Tibial nerve (tissue), 4 donors: ENCODE data around the gene HBP1. TPM values are rescaled to one million over a fixed set of nuclear protein-coding genes. Genes with fewer than 3 reads are reported as not detected.

Experiments
- DNase-seq, 2 donors: peaks; one replicate each; pipeline ENCODE4 v3.0.0-alpha.2; 2019; ENCODE audit warnings: low spot score in 2 of 2
- H3K27ac ChIP-seq, 4 donors: fragments of 200-600 bp; sonication (generic) in 3 of 4; one replicate each; pipeline ENCODE4 v1.5.1; 2017 to 2019; ENCODE audit warnings: mild to moderate bottlenecking in 1 of 4
- H3K27me3 ChIP-seq, 2 donors: fragments of 200-600 bp; sonication (generic) in 1 of 2; one replicate each; pipeline versions ENCODE4 v1.5.1 to v1.6.0; 2017 to 2019
- H3K36me3 ChIP-seq, 3 donors: fragments of 200-600 bp; sonication (generic); one replicate each; pipeline ENCODE4 v1.5.1; 2018 to 2019
- H3K4me1 ChIP-seq, 4 donors: fragments of 200-600 bp; sonication (generic) in 3 of 4; one replicate each; pipeline ENCODE4 v1.5.1; 2017 to 2019
- H3K4me3 ChIP-seq, 4 donors: fragments of 200-600 bp; sonication (generic) in 3 of 4; one replicate each; pipeline ENCODE4 v1.5.1; 2017 to 2019; ENCODE audit warnings: mild to moderate bottlenecking in 1 of 4, moderate library complexity in 1 of 4
- H3K9me3 ChIP-seq, 4 donors: fragments of 200-600 bp; sonication (generic) in 3 of 4; one replicate each; pipeline ENCODE4 v1.5.1; 2017 to 2019
- EP300 ChIP-seq, 2 donors: sonication (generic); formaldehyde crosslinking; IDR thresholded peaks; one replicate each; pipeline ENCODE4 v1.6.1; 2017; ENCODE audit warnings: antibody characterized with exemption in 2 of 2, mild to moderate bottlenecking in 1 of 2
- POLR2A ChIP-seq, 2 donors: fragments of 450-650 bp; IDR thresholded peaks; one replicate each; pipeline ENCODE4 v1.6.1; 2017; ENCODE audit warnings: antibody characterized with exemption in 2 of 2, mild to moderate bottlenecking in 2 of 2, moderate library complexity in 2 of 2
- WGBS, 2 donors: methylation state at CpG; one replicate each; pipeline ENCODE4 v1.1.5; 2018; 5-methylcytosine and 5-hydroxymethylcytosine counted together
- total RNA-seq, 4 donors: library from RNA; depleted of rRNA; stranded (reverse); fragments of >200 nt; gene quantifications; one replicate each; pipeline ENCODE4 v1.1.0, GENCODE V29; 2016
- TF ChIP-seq, protein P1 (sequence below), 5 experiments: fragments of 200-600 bp in 3 of 5; fragments of 450-650 bp in 2 of 5; sonication (generic) in 3 of 5; IDR thresholded peaks; one replicate each; pipeline ENCODE4 v1.5.1; 2016 to 2019; ENCODE audit warnings: antibody characterized with exemption in 5 of 5, mild to moderate bottlenecking in 3 of 5, moderate library complexity in 2 of 5

HBP1 gene
- total RNA-seq, 4 donors from 2014 or later: 78.9 to 157 (median 123) TPM

DNA sequence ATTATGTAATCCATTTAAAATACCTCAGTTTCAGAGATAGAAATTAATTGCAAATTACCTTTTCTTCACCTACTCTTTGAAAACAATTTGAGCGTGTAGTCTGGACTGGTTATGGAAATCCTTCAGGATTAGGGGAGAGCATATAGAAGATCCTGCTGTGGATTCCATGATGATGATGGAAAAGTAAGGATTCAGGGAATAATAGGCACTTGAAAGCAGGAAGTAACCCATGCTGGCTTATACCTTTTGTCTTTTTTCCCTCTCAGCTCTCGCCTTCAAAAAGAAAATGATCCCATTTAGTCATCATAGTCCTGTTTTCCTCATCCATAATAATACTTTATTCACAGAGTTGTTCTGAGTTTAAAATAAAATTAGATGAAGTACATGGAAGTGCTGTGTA is 4.4 kb downstream of the HBP1 start:
- TF ChIP-seq, protein P1, sequence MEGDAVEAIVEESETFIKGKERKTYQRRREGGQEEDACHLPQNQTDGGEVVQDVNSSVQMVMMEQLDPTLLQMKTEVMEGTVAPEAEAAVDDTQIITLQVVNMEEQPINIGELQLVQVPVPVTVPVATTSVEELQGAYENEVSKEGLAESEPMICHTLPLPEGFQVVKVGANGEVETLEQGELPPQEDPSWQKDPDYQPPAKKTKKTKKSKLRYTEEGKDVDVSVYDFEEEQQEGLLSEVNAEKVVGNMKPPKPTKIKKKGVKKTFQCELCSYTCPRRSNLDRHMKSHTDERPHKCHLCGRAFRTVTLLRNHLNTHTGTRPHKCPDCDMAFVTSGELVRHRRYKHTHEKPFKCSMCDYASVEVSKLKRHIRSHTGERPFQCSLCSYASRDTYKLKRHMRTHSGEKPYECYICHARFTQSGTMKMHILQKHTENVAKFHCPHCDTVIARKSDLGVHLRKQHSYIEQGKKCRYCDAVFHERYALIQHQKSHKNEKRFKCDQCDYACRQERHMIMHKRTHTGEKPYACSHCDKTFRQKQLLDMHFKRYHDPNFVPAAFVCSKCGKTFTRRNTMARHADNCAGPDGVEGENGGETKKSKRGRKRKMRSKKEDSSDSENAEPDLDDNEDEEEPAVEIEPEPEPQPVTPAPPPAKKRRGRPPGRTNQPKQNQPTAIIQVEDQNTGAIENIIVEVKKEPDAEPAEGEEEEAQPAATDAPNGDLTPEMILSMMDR (IDR thresholded peaks at IDR 0.05): no peak
- no peak for TF ChIP-seq POLR2A (IDR thresholded peaks at IDR 0.05)
- TF ChIP-seq EP300 (IDR thresholded peaks at IDR 0.05): no peak
- Histone ChIP-seq H3K36me3 (no peaks in the 10 kb centered on the region), H3K27ac (peak overlapping the region in 1 of 4 donors; percentile 5), H3K4me1 (peaks cover 0 to 77% (median 48%) of the 10 kb centered on the region in 4 donors), H3K9me3 (no peaks in the 10 kb centered on the region), H3K27me3 (no peaks in the 10 kb centered on the region), H3K4me3 (no peak overlapping the region)
- DNase-seq: no peak
- 66 to 67% methylated on average over 2 of the region's 2 CpGs for WGBS, 2 donors

DNA sequence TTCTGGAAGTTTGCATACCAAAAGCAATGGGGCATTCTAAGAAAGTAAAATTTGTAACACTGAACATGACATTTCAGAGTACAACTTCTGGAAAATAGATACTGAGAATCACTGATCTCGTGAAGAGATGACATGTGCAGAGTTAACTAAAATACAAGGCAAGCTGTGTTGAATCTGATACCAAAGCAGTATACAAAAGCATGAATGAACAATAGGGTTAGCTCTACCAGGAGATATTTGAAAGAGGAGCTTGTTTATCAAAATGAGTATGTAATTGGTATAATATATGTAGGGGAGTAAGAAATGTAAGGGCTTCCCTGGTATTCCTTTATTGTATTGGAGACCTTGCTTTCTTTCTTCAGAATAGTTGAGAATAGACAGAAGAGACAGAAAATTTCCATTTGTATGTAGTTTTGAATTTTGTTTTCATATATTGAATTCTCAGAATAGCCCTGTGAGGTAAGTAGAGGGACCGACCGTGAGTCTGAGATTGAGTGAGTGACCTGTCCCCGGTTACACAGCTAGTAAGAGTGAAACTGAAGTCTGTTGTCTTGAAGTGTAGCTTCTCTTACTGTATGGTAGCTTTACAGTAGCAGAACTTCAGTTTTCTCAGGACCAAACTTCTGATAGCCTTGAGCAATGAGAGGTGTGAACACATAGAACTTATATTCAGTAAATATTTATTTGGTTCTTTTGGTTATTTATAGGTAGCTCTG is 5.0 kb downstream of the HBP1 start:
- Histone ChIP-seq H3K4me1 (peaks cover 0 to 83% (median 50%) of the 10 kb centered on the region in 4 donors), H3K9me3 (no peaks in the 10 kb centered on the region), H3K27me3 (no peaks in the 10 kb centered on the region), H3K4me3 (no peak overlapping the region), H3K36me3 (no peaks in the 10 kb centered on the region), H3K27ac (peak overlapping the region in 2 of 4 donors; percentile 39 to 42)
- 34 to 48% methylated on average over 4 of the region's 4 CpGs for WGBS, 2 donors
- TF ChIP-seq, protein P1 (IDR thresholded peaks at IDR 0.05): no peak
- TF ChIP-seq EP300 (IDR thresholded peaks at IDR 0.05): no peak
- no peak for TF ChIP-seq POLR2A (IDR thresholded peaks at IDR 0.05)
- DNase-seq: no peak

DNA sequence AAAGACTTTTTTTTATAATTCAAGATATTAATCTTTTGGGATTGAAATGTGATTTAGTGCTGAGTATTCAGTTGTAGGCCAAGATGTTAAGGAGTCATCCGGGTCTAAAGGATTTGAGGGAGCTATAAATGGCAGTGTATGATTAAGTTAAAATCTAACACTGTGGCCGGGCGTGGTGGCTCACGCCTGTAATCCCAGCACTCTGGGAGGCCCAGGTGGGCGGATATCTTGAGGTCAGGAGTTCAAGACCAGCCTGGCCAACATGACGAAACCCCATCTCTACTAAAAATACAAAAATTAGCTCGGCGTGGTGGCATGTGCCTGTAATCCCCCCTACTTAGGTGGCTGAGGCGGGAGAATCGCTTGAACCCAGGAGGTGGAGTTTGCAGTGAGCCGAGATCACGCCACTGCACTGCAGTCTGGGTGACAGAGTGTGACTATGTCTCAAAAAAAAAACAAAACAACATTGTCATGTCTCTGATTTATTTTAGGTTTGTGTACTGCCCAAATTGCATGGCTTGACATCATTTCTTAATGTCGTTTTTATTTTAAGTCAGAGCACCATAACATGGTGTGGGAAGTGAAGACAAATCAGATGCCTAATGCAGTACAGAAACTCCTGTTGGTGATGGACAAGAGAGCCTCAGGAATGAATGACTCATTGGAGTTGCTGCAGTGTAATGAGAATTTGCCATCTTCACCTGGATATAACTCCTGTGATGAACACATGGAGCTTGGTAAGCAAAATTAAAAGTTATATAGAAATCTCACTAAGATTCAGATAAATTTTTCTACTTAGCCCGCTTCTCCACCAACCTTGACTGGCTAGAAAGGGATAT is 10.7 kb downstream of the HBP1 start:
- Histone ChIP-seq H3K27me3 (no peaks in the 10 kb centered on the region), H3K4me3 (no peak overlapping the region), H3K36me3 (peaks cover 0 to 54% (median 5%) of the 10 kb centered on the region in 3 donors), H3K27ac (no peak overlapping the region), H3K9me3 (no peaks in the 10 kb centered on the region), H3K4me1 (peaks cover 0 to 81% (median 25%) of the 10 kb centered on the region in 4 donors)
- WGBS, 2 donors: 78 to 80% methylated on average over 14 of the region's 14 CpGs
- TF ChIP-seq, protein P1 (IDR thresholded peaks at IDR 0.05): no peak
- DNase-seq: no peak

DNA sequence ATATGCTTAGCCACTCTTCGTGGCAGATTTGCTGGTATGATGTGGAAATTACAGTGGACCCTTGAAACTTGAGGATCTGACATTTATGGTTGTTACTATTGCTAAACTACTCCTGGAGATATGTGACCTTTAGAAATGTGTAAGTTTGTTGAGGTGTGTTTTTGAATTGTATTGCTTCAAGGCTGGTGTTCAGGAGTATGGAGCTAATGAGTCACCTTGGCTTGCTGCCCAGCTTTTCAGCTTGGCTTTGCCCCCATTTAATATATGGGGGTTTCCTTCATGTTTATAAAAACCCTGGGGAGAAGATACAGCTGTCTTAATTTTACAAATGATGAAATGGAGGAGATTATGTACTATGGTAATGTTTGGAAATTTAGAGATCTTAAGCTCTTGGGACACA is 11.6 kb downstream of the HBP1 start:
- TF ChIP-seq EP300 (IDR thresholded peaks at IDR 0.05) (no peak), POLR2A (IDR thresholded peaks at IDR 0.05) (no peak)
- TF ChIP-seq, protein P1 (IDR thresholded peaks at IDR 0.05): no peak
- Histone ChIP-seq H3K27me3 (no peaks in the 10 kb centered on the region), H3K4me3 (no peak overlapping the region), H3K36me3 (peaks cover 0 to 62% (median 8%) of the 10 kb centered on the region in 3 donors), H3K27ac (peak overlapping the region in 2 of 4 donors; percentile 3 to 46), H3K9me3 (no peaks in the 10 kb centered on the region), H3K4me1 (peaks cover 0 to 80% (median 21%) of the 10 kb centered on the region in 4 donors)
- WGBS, 2 donors: 49 to 69% methylated on average over 1 of the region's 1 CpG
- no peak for DNase-seq

DNA sequence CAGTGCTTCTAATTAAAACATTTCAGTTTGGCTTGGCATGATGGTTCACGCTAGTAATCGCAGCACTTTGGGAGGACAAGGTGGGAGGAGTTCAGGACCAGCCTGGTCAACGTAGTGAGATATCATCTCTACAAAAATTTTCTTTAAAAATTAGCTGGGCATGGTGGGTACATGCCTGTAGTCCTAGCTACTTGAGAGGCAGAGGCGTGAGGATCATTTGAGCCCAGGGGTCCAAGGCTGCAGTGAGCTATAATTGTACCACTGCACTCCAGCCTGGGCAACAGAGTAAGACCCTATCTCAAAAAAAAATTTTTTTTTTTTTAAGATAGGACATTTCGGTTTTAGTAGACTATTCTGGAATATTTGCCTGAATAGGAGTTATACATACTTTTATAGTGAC is 12.4 kb downstream of the HBP1 start:
- H3K4me1 ChIP-seq: peaks cover 0 to 74% (median 21%) of the 10 kb centered on the region in 4 donors
- TF ChIP-seq EP300 (IDR thresholded peaks at IDR 0.05) (no peak), POLR2A (IDR thresholded peaks at IDR 0.05) (no peak)
- TF ChIP-seq, protein P1 (IDR thresholded peaks at IDR 0.05): no peak
- H3K27ac ChIP-seq: no peak overlapping the region
- no peak for DNase-seq
- no peaks in the 10 kb centered on the region for H3K9me3 ChIP-seq
- no peaks in the 10 kb centered on the region for H3K27me3 ChIP-seq
- H3K4me3 ChIP-seq: no peak overlapping the region
- H3K36me3 ChIP-seq: peaks cover 0 to 70% (median 13%) of the 10 kb centered on the region in 3 donors
- WGBS, 2 donors: 91 to 92% methylated on average over 5 of the region's 5 CpGs
